IMR-90 (cell line): Measurements from ENCODE around the gene MINAR1. TPM values are rescaled to one million over a fixed set of nuclear protein-coding genes. Genes with fewer than 3 reads are reported as not detected.

Source experiments
- ATAC-seq: fragments of 200-7000 bp; cut with Tn5 transposase; 2 replicates; pipeline ENCODE4 v1.9.1; 2020; ENCODE audit warnings: low read depth, mild to moderate bottlenecking, moderate library complexity
- BruUV-seq: library from RNA; stranded (reverse); fragments of 400-500 nt; replicated peaks from 2 replicates; lab custom pipeline; 2021; lab: Mats Ljungman, UMichigan
- CTCF ChIA-PET: fragments of 300-600 bp; formaldehyde crosslinking; extraction: SDS; loops from one replicate; lab custom pipeline; 2021; ENCODE audit warnings: antibody characterized with exemption; lab: Yijun Ruan, JAX
- POLR2A ChIA-PET: fragments of 300-600 bp; sonication (Branson Sonifier 250); formaldehyde crosslinking; loops from one replicate; lab custom pipeline; 2022; ENCODE audit warnings: antibody characterized with exemption; ENCODE audit not compliant: unreplicated experiment; lab: Charles Lee
- DNase-seq: peaks from one replicate; pipeline ENCODE4 v3.0.0; 2013
- H2AFZ ChIP-seq: replicated peaks from 2 replicates; pipeline ENCODE3; 2013; ENCODE audit warnings: low read length, mild to moderate bottlenecking; ENCODE audit not compliant: poor library complexity
- H2AK5ac ChIP-seq: 2 replicates; pipeline ENCODE4 v1.6.1; 2013; ENCODE audit warnings: low read depth, low read length, inconsistent platforms
- H2AK9ac ChIP-seq: replicated peaks from 2 replicates; pipeline ENCODE3; 2013; ENCODE audit warnings: mild to moderate bottlenecking, low read depth, low read length, moderate library complexity; ENCODE audit not compliant: poor library complexity
- H2BK120ac ChIP-seq: 2 replicates; pipeline ENCODE4 v1.6.1; 2013; ENCODE audit warnings: low read depth, low read length, inconsistent platforms
- H2BK15ac ChIP-seq: 3 replicates; pipeline ENCODE4 v1.6.1; 2013; ENCODE audit warnings: low read depth, low read length, inconsistent platforms
- H2BK20ac ChIP-seq: 2 replicates; pipeline ENCODE4 v1.6.1; 2013; ENCODE audit warnings: low read depth, mild to moderate bottlenecking, inconsistent platforms, low read length, moderate library complexity
- H2BK5ac ChIP-seq: 2 replicates; pipeline ENCODE4 v1.6.1; 2013; ENCODE audit warnings: mild to moderate bottlenecking, low read depth, low read length, inconsistent platforms; ENCODE audit not compliant: poor library complexity, severe bottlenecking
- H3K14ac ChIP-seq: replicated peaks from 2 replicates; pipeline ENCODE4 v1.6.1; 2013; ENCODE audit warnings: low read depth, low read length, inconsistent platforms
- H3K18ac ChIP-seq: 2 replicates; pipeline ENCODE4 v1.6.1; 2013; ENCODE audit warnings: low read depth, low read length, control low read depth
- H3K23ac ChIP-seq: 2 replicates; pipeline ENCODE4 v1.6.1; 2013; ENCODE audit warnings: low read depth, low read length, inconsistent platforms
- H3K27ac ChIP-seq: 2 replicates; pipeline ENCODE4 v1.5.1; 2013; ENCODE audit warnings: mild to moderate bottlenecking, control low read depth, low read length; ENCODE audit not compliant: insufficient read depth
- H3K27me3 ChIP-seq: 2 replicates; pipeline ENCODE4 v1.6.1; 2013; ENCODE audit warnings: low read length; ENCODE audit not compliant: control insufficient read depth, insufficient read depth
- H3K36me3 ChIP-seq: 2 replicates; pipeline ENCODE4 v1.6.1; 2013; ENCODE audit warnings: low read length, mixed read lengths; ENCODE audit not compliant: control insufficient read depth, insufficient read depth
- H3K4ac ChIP-seq: 2 replicates; pipeline ENCODE4 v1.6.1; 2013; ENCODE audit warnings: low read depth, low read length, inconsistent platforms
- H3K4me1 ChIP-seq: 2 replicates; pipeline ENCODE4 v1.6.1; 2013; ENCODE audit warnings: low read length, mixed read lengths; ENCODE audit not compliant: control insufficient read depth, insufficient read depth
- H3K4me2 ChIP-seq: 2 replicates; pipeline ENCODE4 v1.6.1; 2013; ENCODE audit warnings: low read depth, mild to moderate bottlenecking, control low read depth, low read length, moderate library complexity
- H3K4me3 ChIP-seq: 2 replicates; pipeline ENCODE4 v1.5.1; 2013; ENCODE audit warnings: low read depth, mild to moderate bottlenecking, control low read depth, low read length, moderate library complexity; ENCODE audit not compliant: insufficient read depth
- H3K56ac ChIP-seq: 2 replicates; pipeline ENCODE4 v1.6.1; 2013; ENCODE audit warnings: low read length, inconsistent platforms; ENCODE audit not compliant: insufficient read depth; ENCODE audit errors: extremely low read depth
- H3K79me1 ChIP-seq, 2 experiments: 2 replicates each; pipeline ENCODE4 v1.6.1; 2013; ENCODE audit warnings: low read length in 2 of 2, inconsistent platforms in 1 of 2, low read depth in 1 of 2
- H3K9ac ChIP-seq: 2 replicates; pipeline ENCODE4 v1.6.1; 2013; ENCODE audit warnings: low read depth, low read length, control low read depth
- H3K9me1 ChIP-seq: 2 replicates; pipeline ENCODE4 v1.6.1; 2013; ENCODE audit warnings: low read length, inconsistent platforms; ENCODE audit not compliant: insufficient read depth
- H3K9me3 ChIP-seq: 2 replicates; pipeline ENCODE4 v1.6.1; 2013; ENCODE audit warnings: low read length; ENCODE audit not compliant: control insufficient read depth, insufficient read depth
- H4K20me1 ChIP-seq: 2 replicates; pipeline ENCODE4 v1.6.1; 2013; ENCODE audit warnings: low read length, inconsistent platforms; ENCODE audit not compliant: insufficient read depth
- H4K5ac ChIP-seq: 2 replicates; pipeline ENCODE4 v1.6.1; 2013; ENCODE audit warnings: mild to moderate bottlenecking, low read depth, low read length, control low read depth
- H4K8ac ChIP-seq, 2 experiments: 2 replicates each; pipeline ENCODE4 v1.6.1; 2013; ENCODE audit warnings: low read depth in 2 of 2, low read length in 2 of 2, control low read depth in 1 of 2, inconsistent platforms in 1 of 2
- H4K91ac ChIP-seq: 2 replicates; pipeline ENCODE4 v1.6.1; 2013; ENCODE audit warnings: low read depth, low read length, inconsistent platforms; ENCODE audit not compliant: insufficient read depth
- BHLHE40 ChIP-seq: fragments of 150-350 bp; IDR thresholded peaks from 2 replicates; pipeline ENCODE4 v1.6.1; 2016; ENCODE audit warnings: mild to moderate bottlenecking, low read depth, low read length
- CEBPB ChIP-seq: IDR thresholded peaks from 2 replicates; pipeline ENCODE4 v1.6.1; 2012; ENCODE audit warnings: low read depth, low read length, improper control_type of control experiment
- CHD1 ChIP-seq: IDR thresholded peaks from 2 replicates; pipeline ENCODE4 v1.6.1; 2012; ENCODE audit warnings: low read depth, low read length, improper control_type of control experiment
- ELK1 ChIP-seq: fragments of 150-350 bp; IDR thresholded peaks from 2 replicates; pipeline ENCODE4 v1.6.1; 2016; ENCODE audit warnings: low read depth, mild to moderate bottlenecking, low read length, moderate library complexity, borderline replicate concordance
- FOS ChIP-seq: fragments of 150-350 bp; IDR thresholded peaks from 2 replicates; pipeline ENCODE4 v1.6.1; 2016; ENCODE audit warnings: low read depth, low read length
- MAFK ChIP-seq: IDR thresholded peaks from 2 replicates; pipeline ENCODE4 v1.6.1; 2012; ENCODE audit warnings: low read depth, low read length, improper control_type of control experiment
- MAZ ChIP-seq: IDR thresholded peaks from 2 replicates; pipeline ENCODE4 v1.6.1; 2012; ENCODE audit warnings: low read depth, mild to moderate bottlenecking, low read length, improper control_type of control experiment, moderate library complexity, borderline replicate concordance
- MXI1 ChIP-seq: IDR thresholded peaks from 2 replicates; pipeline ENCODE4 v1.6.1; 2012; ENCODE audit warnings: low read depth, mild to moderate bottlenecking, low read length, moderate library complexity, borderline replicate concordance
- NFE2L2 ChIP-seq: fragments of 150-350 bp; IDR thresholded peaks from 2 replicates; pipeline ENCODE4 v1.6.1; 2016; ENCODE audit warnings: low read depth, mild to moderate bottlenecking, low read length
- POLR2A ChIP-seq: IDR thresholded peaks from 2 replicates; pipeline ENCODE4 v1.6.1; 2012; ENCODE audit warnings: mild to moderate bottlenecking, low read depth, low read length
- RAD21 ChIP-seq: IDR thresholded peaks from 2 replicates; pipeline ENCODE4 v1.6.1; 2012; ENCODE audit warnings: low read length, improper control_type of control experiment
- RCOR1 ChIP-seq: IDR thresholded peaks from 2 replicates; pipeline ENCODE4 v1.6.1; 2012; ENCODE audit warnings: mild to moderate bottlenecking, low read length, improper control_type of control experiment; ENCODE audit not compliant: insufficient replicate concordance
- RFX5 ChIP-seq: IDR thresholded peaks from 2 replicates; pipeline ENCODE4 v1.8.0; 2012; ENCODE audit warnings: low read depth, mild to moderate bottlenecking, low read length, moderate library complexity
- SMC3 ChIP-seq: fragments of 150-350 bp; IDR thresholded peaks from 2 replicates; pipeline ENCODE4 v1.6.1; 2016; ENCODE audit warnings: low read depth, mild to moderate bottlenecking, antibody characterized with exemption, low read length, moderate library complexity
- WGBS, 2 experiments: methylation state at CpG; one replicate each; pipeline versions ENCODE4 v1.1.5 to v1.1.7; 2013; ENCODE audit warnings: missing lambda C conversion rate in 2 of 2; ENCODE audit not compliant: insufficient read length in 1 of 2; ENCODE audit errors: extremely low coverage in 2 of 2; 5-methylcytosine and 5-hydroxymethylcytosine counted together
- dilution Hi-C: fragments of 300-500 bp; cut with HindIII; formaldehyde crosslinking; loops from one replicate; pipeline ENCODE4 v1.14.3; 2018; ENCODE audit warnings: low sequenced_read_pairs; ENCODE audit not compliant: unreplicated experiment
- in situ Hi-C: fragments of 300-500 bp; cut with MboI; formaldehyde crosslinking; loops from 3 replicates; pipeline ENCODE4 v1.14.3; 2019; ENCODE audit warnings: low sequenced_read_pairs, inconsistent platforms, mixed read lengths
- intact Hi-C: fragments of 100-400 bp; cut with micrococcal nuclease; formaldehyde crosslinking; loops from 2 replicates; pipeline ENCODE4 v1.10.0; 2022
- polyA plus RNA-seq, 3 experiments: library from polyadenylated mRNA; depleted of rRNA; stranded (reverse); fragments of >200 nt; gene quantifications; 2 replicates each; pipeline ENCODE4 v1.2.3, GENCODE V29; 2012; ENCODE audit warnings: low replicate concordance in 1 of 3
- total RNA-seq: library from RNA; depleted of rRNA; stranded (reverse); fragments of >200 nt; gene quantifications from 2 replicates; pipeline ENCODE4 v1.2.3, GENCODE V29; 2012
- TF ChIP-seq, protein P1 (sequence below): fragments of 150-350 bp; IDR thresholded peaks from 2 replicates; pipeline ENCODE4 v1.6.1; 2017; ENCODE audit warnings: mild to moderate bottlenecking, antibody characterized with exemption, low read length, low read depth
- TF ChIP-seq, protein P2 (sequence below): conservative IDR thresholded peaks from 2 replicates; pipeline ENCODE4 v1.5.1; 2012; ENCODE audit warnings: mild to moderate bottlenecking, low read depth, low read length, improper control_type of control experiment

Gene MINAR1
- total and polyA plus RNA-seq, 2 of the 4 experiments (the other 2 are of a cell fraction), result 0.65 to 1.6 TPM

GRCh38 chr15:79439236-79439635 lies 7.1 kb downstream of the MINAR1 start:
- Histone ChIP-seq H3K56ac (no peak overlapping the region), H3K4ac (no peak overlapping the region), H3K4me1 (no peaks in the 10 kb centered on the region), H2BK120ac (no peak overlapping the region), H3K27me3 (peaks cover 6% of the 10 kb centered on the region), H3K9me3 (no peaks in the 10 kb centered on the region), H4K91ac (no peak overlapping the region), H3K4me3 (no peak overlapping the region), H2BK5ac (no peak overlapping the region), H4K8ac (no peak overlapping the region), H4K20me1 (no peaks in the 10 kb centered on the region), H3K79me1 (no peaks in the 10 kb centered on the region), H3K4me2 (no peak overlapping the region), H2AK5ac (no peak overlapping the region), H3K9ac (no peak overlapping the region), H3K18ac (no peak overlapping the region), H2BK20ac (no peak overlapping the region), H2BK15ac (no peak overlapping the region), H3K27ac (no peak overlapping the region), H3K14ac (no peak overlapping the region), H3K36me3 (no peaks in the 10 kb centered on the region), H3K9me1 (no peaks in the 10 kb centered on the region), H4K5ac (no peak overlapping the region), H2AFZ (no peak overlapping the region), H3K23ac (no peak overlapping the region), H2AK9ac (no peak overlapping the region)
- DNase-seq (no peak), ATAC-seq (no peak)
- BruUV-seq, result no TSS peak
- WGBS, 2 experiments, result no CpG with 5 or more reads among the region's 5 CpGs
- ChIA-PET CTCF (no interaction called here), POLR2A (no interaction called here)
- intact Hi-C loops, result no loop called here
- TF ChIP-seq RCOR1 (no peak), CEBPB (no peak), SMC3 (no peak), CHD1 (no peak), MAZ (no peak), RFX5 (no peak), MAFK (no peak), POLR2A (no peak), NFE2L2 (no peak), FOS (no peak), RAD21 (no peak), BHLHE40 (no peak), ELK1 (no peak), MXI1 (no peak)
- TF ChIP-seq, protein P1, sequence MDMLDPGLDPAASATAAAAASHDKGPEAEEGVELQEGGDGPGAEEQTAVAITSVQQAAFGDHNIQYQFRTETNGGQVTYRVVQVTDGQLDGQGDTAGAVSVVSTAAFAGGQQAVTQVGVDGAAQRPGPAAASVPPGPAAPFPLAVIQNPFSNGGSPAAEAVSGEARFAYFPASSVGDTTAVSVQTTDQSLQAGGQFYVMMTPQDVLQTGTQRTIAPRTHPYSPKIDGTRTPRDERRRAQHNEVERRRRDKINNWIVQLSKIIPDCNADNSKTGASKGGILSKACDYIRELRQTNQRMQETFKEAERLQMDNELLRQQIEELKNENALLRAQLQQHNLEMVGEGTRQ, result no peak
- TF ChIP-seq, protein P2, sequence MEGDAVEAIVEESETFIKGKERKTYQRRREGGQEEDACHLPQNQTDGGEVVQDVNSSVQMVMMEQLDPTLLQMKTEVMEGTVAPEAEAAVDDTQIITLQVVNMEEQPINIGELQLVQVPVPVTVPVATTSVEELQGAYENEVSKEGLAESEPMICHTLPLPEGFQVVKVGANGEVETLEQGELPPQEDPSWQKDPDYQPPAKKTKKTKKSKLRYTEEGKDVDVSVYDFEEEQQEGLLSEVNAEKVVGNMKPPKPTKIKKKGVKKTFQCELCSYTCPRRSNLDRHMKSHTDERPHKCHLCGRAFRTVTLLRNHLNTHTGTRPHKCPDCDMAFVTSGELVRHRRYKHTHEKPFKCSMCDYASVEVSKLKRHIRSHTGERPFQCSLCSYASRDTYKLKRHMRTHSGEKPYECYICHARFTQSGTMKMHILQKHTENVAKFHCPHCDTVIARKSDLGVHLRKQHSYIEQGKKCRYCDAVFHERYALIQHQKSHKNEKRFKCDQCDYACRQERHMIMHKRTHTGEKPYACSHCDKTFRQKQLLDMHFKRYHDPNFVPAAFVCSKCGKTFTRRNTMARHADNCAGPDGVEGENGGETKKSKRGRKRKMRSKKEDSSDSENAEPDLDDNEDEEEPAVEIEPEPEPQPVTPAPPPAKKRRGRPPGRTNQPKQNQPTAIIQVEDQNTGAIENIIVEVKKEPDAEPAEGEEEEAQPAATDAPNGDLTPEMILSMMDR, result no peak
- in situ Hi-C loops, result no loop called here
- dilution Hi-C loops, result no loop called here
